Activated naive CD4-positive, alpha-beta T cell treated with anti-CD3 and anti-CD28 coated beads, Interleukin-2, amount 50 U/mL, for 16 hours (primary cell): ENCODE results near the gene SIK2.

ENCODE experiments used
- DNase-seq: peaks from one replicate; pipeline ENCODE4 v3.0.0-alpha.2; 2020

SIK2 gene

DNA sequence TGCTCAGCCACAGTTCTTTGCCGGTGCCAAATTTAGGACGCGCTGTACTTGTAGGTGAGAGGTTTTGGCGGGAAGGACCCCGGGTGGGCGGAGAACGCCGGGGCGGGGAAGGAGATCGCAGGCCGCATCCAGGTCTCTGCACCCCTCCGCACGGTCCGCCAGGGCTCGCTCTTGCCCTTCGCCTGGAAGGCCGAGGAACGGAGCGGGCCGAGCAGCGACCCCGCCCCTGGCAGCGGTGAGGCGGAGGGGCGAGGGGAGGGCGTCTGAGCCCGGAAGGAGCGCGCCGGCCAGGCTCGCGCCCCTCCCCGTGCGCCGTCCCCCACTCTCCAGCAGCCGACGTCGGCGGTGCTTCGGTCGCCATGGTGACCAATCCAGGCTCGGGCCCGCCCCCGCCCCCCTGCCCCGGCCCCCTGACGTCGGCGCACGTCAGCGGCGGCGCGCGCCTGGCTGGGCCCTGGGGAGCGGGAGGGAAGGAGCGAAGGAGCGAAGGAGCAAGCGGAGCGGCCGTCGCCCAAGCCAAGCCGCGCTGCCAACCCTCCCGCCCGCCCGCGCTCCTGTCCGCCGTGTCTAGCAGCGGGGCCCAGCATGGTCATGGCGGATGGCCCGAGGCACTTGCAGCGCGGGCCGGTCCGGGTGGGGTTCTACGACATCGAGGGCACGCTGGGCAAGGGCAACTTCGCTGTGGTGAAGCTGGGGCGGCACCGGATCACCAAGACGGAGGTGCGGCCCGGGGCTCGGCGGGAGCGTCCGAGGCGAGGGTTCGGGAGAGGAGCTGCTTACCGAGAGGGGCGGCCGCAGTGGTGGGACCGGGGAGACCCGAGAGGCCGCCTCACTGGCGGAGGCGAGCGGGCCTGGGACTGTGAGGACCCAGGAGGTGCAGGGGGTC, at the start of gene SIK2:
SIK2 (plus strand) TSS at position 471 of the 886 bp plus-strand sequence; CDS start at position 586, 115 bp downstream.
- peak; percentile 86 for DNase-seq

DNA sequence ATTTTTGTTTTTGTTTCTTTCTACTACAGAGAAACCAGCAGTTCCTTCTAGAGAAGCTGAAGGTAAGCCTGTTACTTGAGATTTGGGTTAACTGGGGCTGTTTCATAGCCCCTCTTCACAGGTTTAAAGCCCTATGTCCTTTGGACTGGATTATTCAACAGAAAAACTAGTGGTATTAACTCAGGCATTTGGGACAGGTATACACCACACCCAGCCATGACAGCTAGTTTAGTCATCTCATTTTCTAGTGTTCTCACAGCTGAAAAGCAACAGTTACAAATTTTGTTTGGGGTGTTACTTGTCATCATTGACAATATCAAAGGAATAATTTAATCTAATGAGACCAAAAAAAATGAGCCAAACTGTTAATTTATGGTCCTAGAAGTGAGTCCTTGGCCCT, 47.7 kb upstream of the SIK2 start:
- DNase-seq: no peak

DNA sequence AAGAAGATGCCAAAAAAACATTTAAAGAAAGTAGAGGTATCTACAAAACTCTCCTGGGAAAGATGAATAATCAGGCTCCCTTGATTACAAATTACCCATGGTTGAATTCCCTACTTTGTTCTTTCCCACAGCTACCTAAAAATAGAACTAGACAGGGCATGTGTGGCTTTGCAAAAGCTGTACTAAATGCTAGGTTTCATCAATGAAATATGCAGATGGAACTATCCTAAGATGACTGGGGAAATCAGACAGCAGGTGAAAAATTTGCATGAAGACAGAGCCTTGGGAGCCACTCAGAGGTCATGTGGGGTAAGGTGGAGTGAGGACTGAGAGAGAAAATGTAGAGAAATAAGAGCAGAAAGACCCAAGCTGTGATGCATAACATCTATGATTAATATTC, 47.0 kb upstream of the SIK2 start:
- DNase-seq: no peak

DNA sequence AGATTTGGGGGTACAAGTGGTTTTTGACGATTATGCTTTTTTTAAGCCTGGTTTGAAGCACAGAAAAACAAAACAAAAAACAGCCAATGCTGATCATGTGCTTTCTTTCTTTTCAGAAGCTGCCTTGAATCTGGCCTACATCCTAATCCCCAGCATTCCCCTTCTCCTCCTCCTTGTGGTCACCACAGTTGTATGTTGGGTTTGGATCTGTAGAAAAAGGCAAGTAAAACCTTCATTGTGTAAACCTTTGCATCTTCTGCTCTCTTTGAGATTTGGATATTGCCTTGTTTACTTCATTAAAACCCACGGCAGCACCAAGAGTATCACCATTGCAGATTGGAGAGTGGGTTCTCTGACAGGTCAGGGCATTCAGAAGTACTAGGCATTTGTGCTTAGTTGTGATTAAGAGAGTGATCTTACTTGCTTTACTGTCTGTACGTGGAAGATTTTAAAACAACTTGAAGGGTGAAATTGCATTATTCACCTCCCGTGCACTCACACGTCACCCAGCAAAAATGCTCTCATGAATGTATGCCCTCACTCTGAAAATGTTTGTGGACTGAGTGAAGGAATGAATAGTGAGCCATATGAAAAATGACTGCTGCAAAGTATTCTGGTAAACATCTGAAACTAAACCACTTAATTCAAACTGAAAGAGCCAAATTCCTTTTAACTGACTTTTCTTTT, 44.7 kb upstream of the SIK2 start:
- no peak for DNase-seq

DNA sequence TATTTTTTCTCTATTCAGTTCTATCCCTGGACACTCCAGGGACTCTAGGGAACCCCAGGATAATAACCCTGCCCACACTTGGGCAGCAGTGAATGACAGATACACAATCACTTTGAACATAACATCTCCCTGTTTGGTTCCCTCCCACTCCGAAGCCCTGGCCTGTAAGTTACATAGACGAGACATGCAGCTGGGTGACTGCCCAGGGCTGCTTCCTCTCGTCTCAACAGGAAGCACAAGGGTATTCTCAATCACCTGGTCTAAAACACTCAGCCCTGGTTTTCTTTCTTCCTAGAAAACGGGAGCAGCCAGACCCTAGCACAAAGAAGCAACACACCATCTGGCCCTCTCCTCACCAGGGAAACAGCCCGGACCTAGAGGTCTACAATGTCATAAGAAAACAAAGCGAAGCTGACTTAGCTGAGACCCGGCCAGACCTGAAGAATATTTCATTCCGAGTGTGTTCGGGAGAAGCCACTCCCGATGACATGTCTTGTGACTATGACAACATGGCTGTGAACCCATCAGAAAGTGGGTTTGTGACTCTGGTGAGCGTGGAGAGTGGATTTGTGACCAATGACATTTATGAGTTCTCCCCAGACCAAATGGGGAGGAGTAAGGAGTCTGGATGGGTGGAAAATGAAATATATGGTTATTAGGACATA, 42.3 kb upstream of the SIK2 start:
- no peak for DNase-seq

DNA sequence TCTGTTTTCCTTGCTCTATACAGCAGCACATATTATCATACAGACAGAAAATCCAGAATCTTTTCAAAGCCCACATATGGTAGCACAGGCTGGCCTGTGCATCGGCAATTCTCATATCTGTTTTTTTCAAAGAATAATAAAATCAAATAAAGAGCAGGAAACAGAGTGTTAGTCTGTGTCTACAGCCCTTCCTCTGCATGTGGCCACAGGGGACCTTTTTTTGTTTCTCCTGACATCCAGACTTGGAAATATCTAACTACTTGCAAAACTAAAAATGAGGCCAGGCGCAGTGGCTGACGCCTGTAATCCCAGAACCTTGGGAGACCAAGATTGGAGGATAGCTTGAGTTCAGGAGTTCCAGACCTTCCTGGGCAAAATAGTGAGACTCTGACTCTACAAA, 41.4 kb upstream of the SIK2 start:
- no peak for DNase-seq

DNA sequence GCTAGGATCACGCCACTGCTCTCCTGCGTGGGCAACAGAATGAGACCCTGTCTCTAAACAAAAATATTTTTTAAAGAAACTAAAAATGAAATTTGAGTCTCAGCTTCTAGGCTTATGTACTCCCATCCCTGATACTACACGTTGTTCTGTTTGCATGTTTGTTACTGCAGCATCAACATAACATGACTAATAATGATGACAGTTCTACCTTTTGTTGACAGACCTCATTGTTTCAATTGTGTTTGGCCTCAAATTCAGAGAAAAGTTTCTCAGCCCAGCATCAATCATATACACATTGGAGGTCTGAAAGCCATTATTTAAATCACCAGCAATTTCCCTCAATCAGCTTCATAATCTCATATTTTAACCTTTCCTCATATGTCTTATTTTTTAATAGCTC, 40.9 kb upstream of the SIK2 start:
- no peak for DNase-seq

DNA sequence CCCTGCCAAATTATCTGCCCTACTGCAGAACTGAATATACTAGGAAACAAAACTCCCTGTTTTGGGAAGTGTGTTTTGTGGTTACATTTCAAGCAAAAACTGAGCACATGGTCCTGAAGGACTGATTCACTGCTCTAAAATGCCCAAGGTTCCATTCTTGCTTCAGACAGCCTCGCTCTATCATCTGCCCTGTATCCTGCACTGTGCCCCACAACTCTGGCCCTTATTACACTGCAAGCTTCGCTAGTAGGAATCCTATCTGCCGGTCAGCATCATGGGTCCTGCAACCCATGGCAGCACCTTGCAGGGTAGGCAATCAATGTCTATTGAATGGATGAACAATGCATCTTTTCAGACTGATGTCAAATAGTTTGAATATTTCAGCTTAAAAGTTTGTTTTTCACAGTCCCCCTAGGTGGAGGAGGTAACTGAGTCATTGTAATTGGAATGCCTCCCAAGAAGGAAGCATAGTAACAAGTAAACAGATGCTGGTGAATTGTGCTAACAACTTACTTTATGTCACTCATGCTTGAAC, 40.4 kb upstream of the SIK2 start:
- no peak for DNase-seq

DNA sequence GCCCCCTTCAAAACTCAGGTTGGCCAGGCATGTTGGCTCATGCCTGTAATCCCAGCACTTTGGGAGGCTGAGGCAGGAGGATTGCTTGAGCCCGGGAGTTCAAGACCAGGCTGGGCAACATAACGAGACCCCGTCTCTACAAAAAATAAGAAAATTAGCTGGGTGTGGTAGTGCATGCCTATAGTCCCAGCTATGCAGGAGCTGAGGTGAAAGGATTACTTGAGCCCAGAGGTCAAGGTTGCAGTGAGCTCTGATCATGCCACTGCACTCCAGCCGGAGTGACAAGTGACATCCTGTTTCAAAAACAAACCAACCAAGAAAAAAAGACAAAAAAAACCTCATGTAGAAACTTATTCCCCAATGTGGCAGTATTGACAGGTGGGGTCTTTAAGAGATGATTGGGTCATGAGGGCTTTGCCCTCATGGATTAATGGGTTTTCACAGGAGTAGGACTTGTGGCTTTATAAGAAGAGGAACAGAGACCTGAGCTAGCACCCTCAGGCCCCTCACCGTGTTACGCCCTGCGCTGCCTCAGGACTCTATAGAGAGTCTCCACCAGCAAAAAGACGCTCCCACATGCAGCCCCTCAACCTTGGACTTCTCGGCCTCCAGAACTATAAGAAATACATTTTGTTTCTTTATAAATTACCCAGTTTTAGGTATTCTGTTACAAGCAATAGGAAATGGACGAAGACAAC, 39.4 kb upstream of the SIK2 start:
- DNase-seq: no peak

DNA sequence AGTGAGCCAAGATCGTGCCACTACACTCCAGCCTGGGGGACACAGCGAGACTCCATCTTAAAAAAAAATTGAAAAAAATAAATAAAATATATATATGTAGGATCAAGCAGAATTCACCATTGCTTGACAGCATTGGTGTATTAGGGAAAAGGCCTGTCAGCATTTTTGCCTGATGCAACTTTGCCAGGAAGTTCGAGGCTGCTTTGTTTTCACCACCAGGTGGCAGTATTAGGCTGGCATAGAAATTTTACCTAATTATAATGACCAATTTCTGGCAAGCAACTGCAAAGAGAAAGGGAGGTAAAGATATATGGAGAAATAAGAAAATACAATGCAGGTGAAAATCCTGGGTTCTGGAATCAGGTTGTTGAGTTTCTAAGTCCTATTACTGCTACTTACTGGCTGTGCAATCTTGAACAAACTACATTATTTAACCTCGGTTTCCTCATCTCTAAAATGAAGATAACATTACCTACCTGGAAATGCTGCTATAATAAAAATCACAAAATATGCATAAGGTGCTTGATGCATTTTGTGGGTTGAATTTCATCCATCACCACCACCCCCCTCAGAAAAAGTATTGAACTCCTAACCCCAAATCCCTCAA, 37.0 kb upstream of the SIK2 start:
- DNase-seq: peak; percentile 58

DNA sequence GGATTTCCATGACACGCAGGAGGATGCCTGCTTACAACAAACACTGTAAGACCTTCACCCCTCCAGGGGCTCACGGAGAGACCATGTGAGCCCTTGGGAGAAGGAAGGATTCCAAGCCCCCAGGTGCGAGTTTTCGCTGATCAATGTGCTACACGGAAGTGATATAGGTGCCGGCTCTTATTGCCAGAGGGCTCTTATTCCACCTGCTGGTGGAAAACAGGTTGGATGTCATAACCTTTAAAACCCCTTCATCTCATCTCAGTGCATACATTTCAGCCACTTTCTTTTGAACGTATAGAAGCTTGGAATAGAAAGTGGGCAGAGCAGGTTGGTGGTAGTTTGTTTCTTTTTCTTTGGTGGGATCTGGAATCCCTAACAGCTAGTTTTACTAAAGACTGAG, 35.9 kb upstream of the SIK2 start:
- no peak for DNase-seq

DNA sequence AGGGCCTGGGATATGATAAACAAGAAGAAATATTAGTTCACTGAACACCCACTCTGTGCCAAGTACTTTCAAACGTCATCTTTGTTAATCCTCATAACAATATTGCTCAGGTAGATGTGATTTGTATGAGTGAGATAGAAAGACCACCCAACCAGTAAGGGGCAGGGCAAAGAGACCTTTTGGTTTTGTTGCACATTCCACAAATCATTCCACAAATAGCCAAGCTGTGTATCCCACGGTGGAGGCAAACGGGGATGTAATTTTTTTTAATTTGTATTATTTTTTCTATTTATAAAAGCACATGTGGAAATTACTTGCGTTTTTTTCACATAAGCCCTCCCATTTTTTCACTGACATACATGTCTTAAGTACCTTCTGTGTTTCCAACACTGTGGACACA, 32.8 kb upstream of the SIK2 start:
- DNase-seq: no peak

DNA sequence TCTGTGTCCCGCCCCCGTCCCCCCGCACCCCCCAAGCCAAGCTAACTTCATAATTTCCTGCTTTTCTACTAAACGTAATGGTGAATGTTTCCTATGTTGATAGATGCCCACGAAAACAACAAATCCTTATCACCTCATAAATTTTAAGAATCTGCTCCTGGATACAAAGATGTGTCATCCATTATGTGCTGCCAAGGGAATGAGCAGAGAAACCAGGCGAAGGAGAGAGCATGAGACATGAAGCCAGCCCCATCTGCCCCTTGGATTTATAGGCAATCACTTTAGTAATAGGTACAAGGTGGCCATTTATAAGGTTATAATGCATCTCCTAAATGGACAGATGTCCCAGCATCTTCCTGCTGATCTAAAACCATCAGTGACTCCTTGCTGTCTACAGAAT, 31.5 kb upstream of the SIK2 start:
- no peak for DNase-seq

DNA sequence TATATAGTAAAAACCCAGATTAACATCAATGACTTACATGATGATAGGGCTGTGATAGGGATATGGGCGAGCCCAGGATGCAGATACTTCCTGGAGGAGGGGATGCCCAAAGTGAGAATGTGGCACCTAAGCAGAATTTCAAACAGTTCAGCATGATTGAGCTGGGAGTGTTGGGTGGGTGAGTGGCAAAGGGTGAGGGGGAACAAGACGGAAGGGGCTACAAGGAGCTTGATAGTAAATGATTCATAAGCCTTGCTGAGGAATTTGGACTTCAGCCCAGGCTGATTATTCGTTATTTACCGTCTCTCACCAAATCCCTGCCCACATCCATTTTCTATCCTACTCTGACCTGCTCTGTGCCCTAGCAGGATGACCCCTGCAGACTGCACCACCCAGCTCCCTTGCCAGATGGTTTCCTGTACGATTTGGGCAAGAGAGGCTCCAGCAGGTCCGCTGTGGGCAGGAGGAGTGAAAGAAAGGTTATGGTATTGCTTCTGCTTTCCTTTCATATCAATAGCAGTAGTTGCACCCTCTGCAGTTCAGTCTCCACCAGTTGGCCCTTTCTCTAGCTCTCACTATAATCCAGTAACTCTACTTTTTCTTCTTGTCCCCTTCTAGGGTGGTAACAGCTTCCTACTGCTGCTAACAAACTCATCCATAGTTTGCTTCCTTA, 30.3 kb upstream of the SIK2 start:
- no peak for DNase-seq

DNA sequence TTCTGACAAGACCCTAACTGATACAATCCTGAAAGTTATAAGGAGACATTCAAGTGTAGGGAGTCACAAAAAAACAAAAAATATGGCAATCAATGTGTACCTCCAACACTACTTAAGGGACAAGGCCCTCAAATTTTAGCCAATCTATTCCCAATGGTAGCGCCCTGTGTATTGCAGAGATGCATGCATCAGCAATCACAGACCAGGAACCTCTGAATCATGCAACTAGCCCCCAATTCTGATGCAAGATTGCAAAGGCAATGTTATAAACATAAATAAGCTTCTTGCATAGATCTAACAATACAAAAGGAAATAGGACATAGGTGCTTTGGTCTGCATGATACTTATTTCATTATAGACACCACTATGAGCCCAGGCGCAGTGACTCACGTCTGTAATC, 29.7 kb upstream of the SIK2 start:
- DNase-seq: no peak

DNA sequence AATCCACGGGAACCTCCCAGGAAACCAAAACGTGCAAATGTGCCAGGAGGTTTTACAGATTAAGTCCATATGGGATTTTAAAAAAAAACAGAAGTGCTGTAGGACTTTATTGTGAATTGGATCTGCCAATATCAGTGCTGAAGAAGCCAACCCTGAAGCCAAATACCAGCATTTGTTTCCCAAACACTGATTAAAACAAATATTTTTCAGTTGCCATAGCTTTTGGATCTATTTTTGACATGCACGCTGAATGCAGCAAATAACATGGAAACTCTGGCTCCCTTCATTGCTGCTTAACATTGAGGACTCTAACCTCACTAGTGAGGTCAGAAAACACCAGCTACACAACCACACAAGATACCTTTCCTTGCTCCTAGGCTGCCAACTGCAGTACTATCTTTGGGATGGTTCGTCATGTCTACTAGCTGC, 28.4 kb upstream of the SIK2 start:
- DNase-seq: no peak

DNA sequence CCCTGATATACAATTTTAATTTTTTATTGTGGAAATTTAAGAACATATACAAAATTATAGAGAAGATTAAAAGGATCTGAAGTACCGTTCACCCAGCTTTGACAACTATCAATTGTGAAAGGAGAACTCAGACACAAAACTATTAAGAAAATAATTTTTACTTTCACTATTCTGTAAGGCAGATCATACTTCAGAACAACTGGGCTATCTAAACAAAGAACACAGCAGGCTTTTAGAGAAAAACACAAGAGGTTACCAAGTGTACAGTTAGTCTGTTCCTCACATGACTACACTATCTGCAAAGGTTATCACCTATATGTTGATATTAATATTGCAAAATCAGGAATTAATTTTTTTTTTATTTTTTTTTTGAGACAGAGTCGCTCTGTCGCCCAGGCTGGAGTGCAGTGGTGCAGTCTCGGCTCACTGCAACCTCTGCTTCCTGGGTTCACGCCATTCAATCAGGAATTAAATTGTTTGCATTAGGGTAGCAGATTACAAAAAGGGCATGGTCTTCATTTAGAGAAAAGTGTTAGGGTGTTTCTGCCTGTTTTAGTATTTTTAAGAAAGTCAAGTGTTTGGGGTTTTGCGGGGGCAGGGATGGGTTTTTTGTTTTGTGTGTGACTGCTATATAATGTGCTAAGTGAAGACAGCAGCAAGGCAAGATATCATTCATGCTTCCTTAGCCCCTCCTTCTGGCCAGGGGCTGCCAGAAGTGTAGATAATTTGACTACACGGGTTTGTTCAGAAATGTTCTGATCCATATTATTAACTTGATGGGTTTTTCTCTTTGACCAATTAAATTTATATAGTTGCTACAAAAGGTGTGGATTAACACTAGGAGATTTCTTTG, 27.6 kb upstream of the SIK2 start:
- DNase-seq: no peak

DNA sequence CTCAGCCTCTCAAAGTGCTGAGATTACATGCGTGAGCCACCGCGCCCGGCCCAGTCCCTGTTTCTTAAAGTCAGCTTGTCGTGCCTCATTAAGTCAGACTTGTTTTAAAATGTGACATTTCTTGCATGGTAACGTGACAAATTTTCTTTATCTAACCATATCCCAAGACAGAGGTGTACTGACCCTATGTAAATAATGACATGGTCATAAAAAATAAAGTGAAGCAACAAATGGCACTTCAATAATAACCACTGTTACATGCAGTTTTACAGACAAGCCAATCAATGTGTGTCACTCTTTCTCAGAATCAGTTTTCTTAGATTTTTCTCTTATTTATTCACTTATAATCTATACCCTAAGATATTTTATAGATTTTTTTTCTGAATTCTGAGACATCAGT, 26.5 kb upstream of the SIK2 start:
- DNase-seq: no peak

DNA sequence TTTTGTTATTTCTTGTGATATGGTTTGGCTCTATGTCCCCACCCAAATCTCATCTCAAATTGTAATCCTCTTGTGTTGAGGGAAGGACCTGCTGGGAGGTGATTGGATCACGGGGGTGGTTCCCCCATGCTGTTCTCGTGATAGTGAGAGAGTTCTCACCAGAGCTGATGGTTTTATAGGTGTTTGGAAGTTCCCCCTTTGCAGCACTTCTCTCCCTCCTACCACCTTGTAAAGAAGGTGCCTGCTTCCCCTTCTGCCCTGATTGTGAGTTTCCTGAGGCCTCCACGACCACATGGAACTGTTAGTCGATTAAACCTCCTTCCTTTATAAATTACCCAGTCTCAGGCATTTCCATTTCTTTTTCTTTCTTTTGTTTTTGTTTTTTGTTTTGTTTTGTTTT, 24.4 kb upstream of the SIK2 start:
- no peak for DNase-seq

DNA sequence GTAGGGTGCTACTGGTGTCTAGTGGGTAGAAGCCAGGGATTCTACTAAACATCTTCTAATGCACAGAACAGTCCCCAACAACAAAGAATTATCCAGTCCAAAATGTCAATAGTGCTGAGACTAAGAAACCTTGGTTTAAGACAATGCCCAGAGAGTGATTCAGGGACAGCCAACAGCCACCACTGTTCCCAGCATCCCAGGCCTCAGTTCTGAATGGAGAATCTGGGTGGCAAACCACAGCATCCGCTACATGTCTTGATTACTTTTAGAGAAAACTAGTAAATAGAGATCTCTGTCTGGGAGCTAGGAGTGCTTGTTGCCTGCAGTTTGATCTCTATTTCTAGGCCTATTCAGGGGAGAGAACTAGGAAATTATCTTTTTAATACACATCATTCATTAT, 20.9 kb upstream of the SIK2 start:
- DNase-seq: no peak

DNA sequence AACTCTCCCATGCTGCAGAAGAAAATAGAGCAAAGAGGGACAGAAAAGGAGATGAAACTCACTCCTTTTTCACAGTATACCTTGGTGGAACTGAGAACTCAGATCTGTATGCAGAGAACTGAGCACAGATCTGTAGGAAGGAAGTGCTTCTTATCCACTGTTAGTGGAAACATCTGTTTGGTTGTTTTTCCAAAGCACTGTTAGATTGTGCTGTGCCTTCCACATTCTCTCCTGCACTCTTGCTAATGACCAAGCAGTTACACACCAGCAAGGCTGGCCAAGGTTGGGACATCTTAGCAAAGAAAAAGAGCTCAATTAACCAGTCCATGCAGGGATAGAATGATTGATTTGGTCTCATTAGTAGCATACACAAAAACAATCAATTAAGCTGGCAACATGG, 20.1 kb upstream of the SIK2 start:
- no peak for DNase-seq
